ENCODE results near the gene TSPOAP1.

Gene TSPOAP1

GRCh38 chr17:58269557-58270291 lies 58.9 kb downstream of the TSPOAP1 start:
- no peaks in the 10 kb centered on the region for H3K9me3 ChIP-seq (ENCODE audit: control insufficient read depth in 5 of 5, low read length in 5 of 5)
- peaks cover 0 to 25% (median 14%) of the 10 kb centered on the region in 5 donors for H3K27me3 ChIP-seq (ENCODE audit: control insufficient read depth in 5 of 5, insufficient read depth in 4 of 5, low read length in 5 of 5)
- no peaks in the 10 kb centered on the region for H3K4me1 ChIP-seq (ENCODE audit: control insufficient read depth in 5 of 5, insufficient read depth in 5 of 5, low read length in 5 of 5)
- H3K36me3 ChIP-seq (ENCODE audit: control insufficient read depth in 5 of 5, insufficient read depth in 5 of 5, low read length in 5 of 5): no peaks in the 10 kb centered on the region
- H3K4me3 ChIP-seq (ENCODE audit: low read depth in 1 of 5, low read length in 5 of 5): no peak overlapping the region
- H3K27ac ChIP-seq (ENCODE audit: low read depth, low read length): no peak overlapping the region
- H3K9ac ChIP-seq (ENCODE audit: low read length in 5 of 5): no peak overlapping the region

- Histone ChIP-seq H3K4me1 (ENCODE audit: control insufficient read depth in 5 of 5, insufficient read depth in 5 of 5, low read length in 5 of 5) (no peaks in the 10 kb centered on the region), H3K4me3 (ENCODE audit: low read depth in 1 of 5, low read length in 5 of 5) (no peak overlapping the region), H3K36me3 (ENCODE audit: control insufficient read depth in 5 of 5, insufficient read depth in 5 of 5, low read length in 5 of 5) (no peaks in the 10 kb centered on the region), H3K27ac (ENCODE audit: low read depth, low read length) (no peak overlapping the region), H3K27me3 (ENCODE audit: control insufficient read depth in 5 of 5, insufficient read depth in 4 of 5, low read length in 5 of 5) (peaks cover 0 to 26% (median 17%) of the 10 kb centered on the region in 5 donors), H3K9me3 (ENCODE audit: control insufficient read depth in 5 of 5, low read length in 5 of 5) (no peaks in the 10 kb centered on the region), H3K9ac (ENCODE audit: low read length in 5 of 5) (no peak overlapping the region)
Observed at GRCh38 chr17:58268774-58269556, 59.6 kb downstream of the TSPOAP1 start.

- Histone ChIP-seq H3K36me3 (ENCODE audit: control insufficient read depth in 5 of 5, insufficient read depth in 5 of 5, low read length in 5 of 5) (no peaks in the 10 kb centered on the region), H3K4me3 (ENCODE audit: low read depth in 1 of 5, low read length in 5 of 5) (no peak overlapping the region), H3K27ac (ENCODE audit: low read depth, low read length) (no peak overlapping the region), H3K9me3 (ENCODE audit: control insufficient read depth in 5 of 5, low read length in 5 of 5) (no peaks in the 10 kb centered on the region), H3K9ac (ENCODE audit: low read length in 5 of 5) (no peak overlapping the region), H3K4me1 (ENCODE audit: control insufficient read depth in 5 of 5, insufficient read depth in 5 of 5, low read length in 5 of 5) (no peaks in the 10 kb centered on the region), H3K27me3 (ENCODE audit: control insufficient read depth in 5 of 5, insufficient read depth in 4 of 5, low read length in 5 of 5) (peaks cover 0 to 31% (median 21%) of the 10 kb centered on the region in 5 donors)
Observed at GRCh38 chr17:58268326-58268725, 60.3 kb downstream of the TSPOAP1 start.

- Histone ChIP-seq H3K27ac (ENCODE audit: low read depth, low read length) (no peak overlapping the region), H3K4me3 (ENCODE audit: low read depth in 1 of 5, low read length in 5 of 5) (no peak overlapping the region), H3K27me3 (ENCODE audit: control insufficient read depth in 5 of 5, insufficient read depth in 4 of 5, low read length in 5 of 5) (peaks cover 0 to 29% (median 18%) of the 10 kb centered on the region in 5 donors), H3K9ac (ENCODE audit: low read length in 5 of 5) (no peak overlapping the region), H3K36me3 (ENCODE audit: control insufficient read depth in 5 of 5, insufficient read depth in 5 of 5, low read length in 5 of 5) (no peaks in the 10 kb centered on the region), H3K9me3 (ENCODE audit: control insufficient read depth in 5 of 5, low read length in 5 of 5) (no peaks in the 10 kb centered on the region), H3K4me1 (ENCODE audit: control insufficient read depth in 5 of 5, insufficient read depth in 5 of 5, low read length in 5 of 5) (no peaks in the 10 kb centered on the region)
Observed at GRCh38 chr17:58267347-58268324, 61.0 kb downstream of the TSPOAP1 start.

- no peak overlapping the region for H3K9ac ChIP-seq (ENCODE audit: low read length in 5 of 5)
- no peaks in the 10 kb centered on the region for H3K4me1 ChIP-seq (ENCODE audit: control insufficient read depth in 5 of 5, insufficient read depth in 5 of 5, low read length in 5 of 5)
- no peak overlapping the region for H3K27ac ChIP-seq (ENCODE audit: low read depth, low read length)
- no peaks in the 10 kb centered on the region for H3K9me3 ChIP-seq (ENCODE audit: control insufficient read depth in 5 of 5, low read length in 5 of 5)
- H3K36me3 ChIP-seq (ENCODE audit: control insufficient read depth in 5 of 5, insufficient read depth in 5 of 5, low read length in 5 of 5): no peaks in the 10 kb centered on the region
- peaks cover 0 to 27% (median 18%) of the 10 kb centered on the region in 5 donors for H3K27me3 ChIP-seq (ENCODE audit: control insufficient read depth in 5 of 5, insufficient read depth in 4 of 5, low read length in 5 of 5)
- H3K4me3 ChIP-seq (ENCODE audit: low read depth in 1 of 5, low read length in 5 of 5): no peak overlapping the region
Observed at GRCh38 chr17:58265902-58266875, 62.4 kb downstream of the TSPOAP1 start.

- Histone ChIP-seq H3K27ac (ENCODE audit: low read depth, low read length) (no peak overlapping the region), H3K4me1 (ENCODE audit: control insufficient read depth in 5 of 5, insufficient read depth in 5 of 5, low read length in 5 of 5) (no peaks in the 10 kb centered on the region), H3K9ac (ENCODE audit: low read length in 5 of 5) (no peak overlapping the region), H3K27me3 (ENCODE audit: control insufficient read depth in 5 of 5, insufficient read depth in 4 of 5, low read length in 5 of 5) (peaks cover under 1 to 27% (median 18%) of the 10 kb centered on the region in 5 donors), H3K36me3 (ENCODE audit: control insufficient read depth in 5 of 5, insufficient read depth in 5 of 5, low read length in 5 of 5) (no peaks in the 10 kb centered on the region), H3K4me3 (ENCODE audit: low read depth in 1 of 5, low read length in 5 of 5) (no peak overlapping the region), H3K9me3 (ENCODE audit: control insufficient read depth in 5 of 5, low read length in 5 of 5) (no peaks in the 10 kb centered on the region)
Observed at GRCh38 chr17:58265271-58265670, 63.3 kb downstream of the TSPOAP1 start.

- H3K27ac ChIP-seq (ENCODE audit: low read depth, low read length): no peak overlapping the region
- no peaks in the 10 kb centered on the region for H3K4me1 ChIP-seq (ENCODE audit: control insufficient read depth in 5 of 5, insufficient read depth in 5 of 5, low read length in 5 of 5)
- no peak overlapping the region for H3K9ac ChIP-seq (ENCODE audit: low read length in 5 of 5)
- no peaks in the 10 kb centered on the region for H3K9me3 ChIP-seq (ENCODE audit: control insufficient read depth in 5 of 5, low read length in 5 of 5)
- no peak overlapping the region for H3K4me3 ChIP-seq (ENCODE audit: low read depth in 1 of 5, low read length in 5 of 5)
- no peaks in the 10 kb centered on the region for H3K36me3 ChIP-seq (ENCODE audit: control insufficient read depth in 5 of 5, insufficient read depth in 5 of 5, low read length in 5 of 5)
- peaks cover 4 to 27% (median 18%) of the 10 kb centered on the region in 5 donors for H3K27me3 ChIP-seq (ENCODE audit: control insufficient read depth in 5 of 5, insufficient read depth in 4 of 5, low read length in 5 of 5)
Observed at GRCh38 chr17:58264407-58265103, 64.0 kb downstream of the TSPOAP1 start.

- H3K4me3 ChIP-seq (ENCODE audit: low read depth in 1 of 5, low read length in 5 of 5): no peak overlapping the region
- no peak overlapping the region for H3K9ac ChIP-seq (ENCODE audit: low read length in 5 of 5)
- no peaks in the 10 kb centered on the region for H3K9me3 ChIP-seq (ENCODE audit: control insufficient read depth in 5 of 5, low read length in 5 of 5)
- no peaks in the 10 kb centered on the region for H3K4me1 ChIP-seq (ENCODE audit: control insufficient read depth in 5 of 5, insufficient read depth in 5 of 5, low read length in 5 of 5)
- peaks cover 4 to 24% (median 18%) of the 10 kb centered on the region in 5 donors for H3K27me3 ChIP-seq (ENCODE audit: control insufficient read depth in 5 of 5, insufficient read depth in 4 of 5, low read length in 5 of 5)
- no peak overlapping the region for H3K27ac ChIP-seq (ENCODE audit: low read depth, low read length)
- no peaks in the 10 kb centered on the region for H3K36me3 ChIP-seq (ENCODE audit: control insufficient read depth in 5 of 5, insufficient read depth in 5 of 5, low read length in 5 of 5)
Observed at GRCh38 chr17:58263773-58264172, 64.8 kb downstream of the TSPOAP1 start.

Measured in subcutaneous abdominal adipose tissue (tissue), 5 donors.